ENCODE data around the gene SIX1.

SIX1 gene

DNA sequence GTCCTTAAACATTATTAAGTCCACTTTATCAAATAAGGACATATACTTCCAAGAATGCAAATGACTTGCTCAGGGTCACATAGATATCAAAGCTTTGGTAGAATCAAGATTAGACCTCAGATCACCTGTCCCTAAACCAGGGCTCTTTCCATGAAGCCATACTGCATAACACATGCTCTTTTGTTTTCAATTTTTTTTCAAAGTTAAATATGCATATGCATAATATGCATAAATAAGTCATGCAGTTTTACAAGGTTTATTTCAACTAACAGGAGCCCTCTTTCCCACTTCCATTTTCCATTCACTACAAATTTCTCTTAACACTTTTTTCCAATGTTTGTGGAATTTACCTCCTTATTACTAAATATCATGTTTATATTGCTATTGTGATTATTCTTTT is 53.1 kb downstream of the SIX1 start:
- no peaks in the 10 kb centered on the region for H3K27me3 ChIP-seq (ENCODE audit: insufficient read depth, low read length, poor library complexity, severe bottlenecking)
- no peak overlapping the region for H3K9ac ChIP-seq (ENCODE audit: low read depth, low read length, poor library complexity, severe bottlenecking)
- H3K9me2 ChIP-seq (replicated peaks; ENCODE audit: low read depth, low read length), result no peaks in the 10 kb centered on the region
- no peak for TF ChIP-seq EZH2phosphoT487 (IDR thresholded peaks at IDR 0.05; ENCODE audit: borderline replicate concordance)
- TF ChIP-seq, protein P1, sequence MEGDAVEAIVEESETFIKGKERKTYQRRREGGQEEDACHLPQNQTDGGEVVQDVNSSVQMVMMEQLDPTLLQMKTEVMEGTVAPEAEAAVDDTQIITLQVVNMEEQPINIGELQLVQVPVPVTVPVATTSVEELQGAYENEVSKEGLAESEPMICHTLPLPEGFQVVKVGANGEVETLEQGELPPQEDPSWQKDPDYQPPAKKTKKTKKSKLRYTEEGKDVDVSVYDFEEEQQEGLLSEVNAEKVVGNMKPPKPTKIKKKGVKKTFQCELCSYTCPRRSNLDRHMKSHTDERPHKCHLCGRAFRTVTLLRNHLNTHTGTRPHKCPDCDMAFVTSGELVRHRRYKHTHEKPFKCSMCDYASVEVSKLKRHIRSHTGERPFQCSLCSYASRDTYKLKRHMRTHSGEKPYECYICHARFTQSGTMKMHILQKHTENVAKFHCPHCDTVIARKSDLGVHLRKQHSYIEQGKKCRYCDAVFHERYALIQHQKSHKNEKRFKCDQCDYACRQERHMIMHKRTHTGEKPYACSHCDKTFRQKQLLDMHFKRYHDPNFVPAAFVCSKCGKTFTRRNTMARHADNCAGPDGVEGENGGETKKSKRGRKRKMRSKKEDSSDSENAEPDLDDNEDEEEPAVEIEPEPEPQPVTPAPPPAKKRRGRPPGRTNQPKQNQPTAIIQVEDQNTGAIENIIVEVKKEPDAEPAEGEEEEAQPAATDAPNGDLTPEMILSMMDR (conservative IDR thresholded peaks at IDR 0.05; ENCODE audit: low read length), result no peak
- H3F3A ChIP-seq (ENCODE audit: low read depth), result no peaks in the 10 kb centered on the region
- no peak overlapping the region for H3K4me2 ChIP-seq (ENCODE audit: low read depth, low read length, poor library complexity, severe bottlenecking)
- no peaks in the 10 kb centered on the region for H3K4me1 ChIP-seq (ENCODE audit: insufficient read depth, low read length, poor library complexity, severe bottlenecking)
- no peaks in the 10 kb centered on the region for H3K36me3 ChIP-seq (ENCODE audit: insufficient read depth, low read length)
- no peaks in the 10 kb centered on the region for H4K20me1 ChIP-seq (ENCODE audit: insufficient read depth, low read length, poor library complexity, severe bottlenecking)
- no peak overlapping the region for H3K4me3 ChIP-seq (ENCODE audit: low read length, poor library complexity, severe bottlenecking)
- no peak overlapping the region for H2AFZ ChIP-seq (ENCODE audit: low read length)
- H3K9me3 ChIP-seq (ENCODE audit: insufficient read depth, low read depth, low read length), result no peaks in the 10 kb centered on the region
- no peaks in the 10 kb centered on the region for H3K79me2 ChIP-seq (ENCODE audit: insufficient read depth, low read length)

DNA sequence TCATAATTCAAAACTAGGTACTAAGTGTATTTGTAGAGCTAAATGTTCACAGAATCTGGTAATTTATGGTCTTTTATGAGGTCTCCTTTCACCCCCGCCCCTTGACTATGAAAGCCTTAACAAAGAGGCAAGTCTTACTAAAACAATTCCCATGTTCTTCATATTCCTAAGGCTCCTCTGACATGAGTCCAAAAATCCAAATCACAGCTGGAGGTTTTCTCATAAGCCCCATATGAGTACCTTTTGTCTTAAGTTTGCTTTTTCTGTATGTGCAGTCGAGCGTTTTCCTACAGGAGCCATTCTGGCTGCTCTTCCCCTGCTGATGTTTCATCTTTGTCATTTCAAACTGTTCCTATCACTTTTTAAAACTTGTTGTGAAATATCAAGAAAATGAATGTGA is 55.2 kb downstream of the SIX1 start:
- Histone ChIP-seq H3K4me3 (ENCODE audit: low read length, poor library complexity, severe bottlenecking) (no peak overlapping the region), H3K79me2 (ENCODE audit: insufficient read depth, low read length) (no peaks in the 10 kb centered on the region), H3K4me2 (ENCODE audit: low read depth, low read length, poor library complexity, severe bottlenecking) (no peak overlapping the region), H3F3A (ENCODE audit: low read depth) (no peaks in the 10 kb centered on the region), H3K36me3 (ENCODE audit: insufficient read depth, low read length) (no peaks in the 10 kb centered on the region), H3K27me3 (ENCODE audit: insufficient read depth, low read length, poor library complexity, severe bottlenecking) (no peaks in the 10 kb centered on the region), H3K9me2 (replicated peaks; ENCODE audit: low read depth, low read length) (no peaks in the 10 kb centered on the region), H4K20me1 (ENCODE audit: insufficient read depth, low read length, poor library complexity, severe bottlenecking) (no peaks in the 10 kb centered on the region), H3K9ac (ENCODE audit: low read depth, low read length, poor library complexity, severe bottlenecking) (no peak overlapping the region), H3K4me1 (ENCODE audit: insufficient read depth, low read length, poor library complexity, severe bottlenecking) (no peaks in the 10 kb centered on the region), H3K9me3 (ENCODE audit: insufficient read depth, low read depth, low read length) (no peaks in the 10 kb centered on the region), H2AFZ (ENCODE audit: low read length) (no peak overlapping the region)
- TF ChIP-seq, protein P1 (conservative IDR thresholded peaks at IDR 0.05; ENCODE audit: low read length), result no peak
- TF ChIP-seq EZH2phosphoT487 (IDR thresholded peaks at IDR 0.05; ENCODE audit: borderline replicate concordance), result no peak

Measured in Loucy (cell line).